Measurements from ENCODE around the gene ZFPM1.

The ZFPM1 gene

DNA sequence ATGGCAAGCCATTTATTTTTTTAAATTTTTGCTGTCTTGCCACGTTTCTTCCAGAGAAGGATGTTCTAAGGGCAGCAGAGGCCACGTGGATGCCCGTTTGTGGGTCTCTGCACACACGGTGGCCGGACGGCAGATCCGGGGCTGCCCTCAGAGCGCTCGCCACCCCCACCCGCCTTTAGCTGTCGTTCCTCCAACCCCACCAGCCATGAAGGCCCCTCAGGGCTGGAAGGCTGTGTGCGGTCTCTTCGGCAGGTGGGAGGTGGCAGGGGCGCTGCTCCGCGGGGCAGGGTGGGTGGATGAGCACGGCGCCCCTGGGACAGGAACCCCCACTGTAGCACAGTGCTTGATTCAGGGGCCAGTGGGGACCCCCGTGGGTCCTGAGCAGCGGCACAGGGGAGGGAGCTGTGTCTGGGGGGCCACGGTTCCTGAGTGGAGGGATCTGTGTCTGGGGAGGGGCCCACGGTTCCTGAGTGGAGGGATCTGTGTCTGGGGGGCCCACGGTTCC is 49.7 kb downstream of the ZFPM1 start:
- DNase-seq = no peak

DNA sequence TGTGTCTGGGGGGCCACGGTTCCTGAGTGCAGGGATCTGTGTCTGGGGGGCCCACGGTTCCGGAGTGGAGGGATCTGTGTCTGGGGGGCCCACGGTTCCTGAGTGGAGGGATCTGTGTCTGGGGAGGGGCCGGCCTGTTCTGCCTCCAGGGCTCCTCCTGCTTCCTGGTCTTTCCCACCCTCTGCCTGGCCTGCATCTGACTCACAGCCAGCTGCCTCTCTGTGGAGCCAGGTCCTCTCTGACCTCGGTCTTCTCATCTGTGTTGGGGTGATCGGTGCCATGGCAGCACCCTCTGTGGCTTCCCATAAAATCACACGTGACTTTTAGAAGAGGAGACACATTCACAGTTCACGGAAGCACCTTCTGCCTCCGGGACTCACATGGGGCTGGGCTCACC is 50.3 kb downstream of the ZFPM1 start:
- DNase-seq = no peak

DNA sequence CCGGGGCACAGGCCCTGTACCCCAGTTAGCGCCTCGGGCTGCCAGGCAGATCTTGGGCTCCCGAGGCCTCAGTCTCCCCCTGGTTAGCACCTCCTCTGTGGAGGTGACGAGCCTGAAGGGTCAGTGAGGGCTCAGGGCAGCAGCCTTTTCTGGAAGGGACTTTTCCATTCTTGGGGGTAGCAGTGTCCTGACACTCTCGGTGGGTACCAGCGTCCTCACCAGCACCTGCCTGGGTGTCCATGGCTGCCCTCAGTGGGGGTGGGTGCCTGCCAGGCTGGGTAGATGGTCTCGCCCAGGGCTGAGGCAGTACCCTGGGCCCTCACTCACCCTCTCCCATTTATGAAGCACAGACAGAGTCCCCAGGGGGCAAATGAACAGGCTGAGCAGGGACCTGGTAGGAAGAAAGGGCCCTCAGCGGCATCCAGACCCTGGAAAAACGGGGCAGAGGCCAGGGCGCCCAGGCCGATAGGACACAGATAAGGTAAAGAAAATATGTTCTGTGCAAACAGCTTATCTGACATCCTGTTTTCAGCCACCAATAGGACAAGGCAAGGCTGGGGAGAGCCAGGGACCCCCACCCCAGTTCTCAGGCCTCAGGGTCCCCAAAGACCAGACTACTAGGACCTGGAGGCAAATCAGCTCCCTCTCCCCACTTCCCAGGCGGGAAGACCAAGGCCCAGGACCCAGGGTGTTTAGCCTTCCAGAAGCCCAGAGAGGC is 50.9 kb downstream of the ZFPM1 start:
- DNase-seq = no peak

DNA sequence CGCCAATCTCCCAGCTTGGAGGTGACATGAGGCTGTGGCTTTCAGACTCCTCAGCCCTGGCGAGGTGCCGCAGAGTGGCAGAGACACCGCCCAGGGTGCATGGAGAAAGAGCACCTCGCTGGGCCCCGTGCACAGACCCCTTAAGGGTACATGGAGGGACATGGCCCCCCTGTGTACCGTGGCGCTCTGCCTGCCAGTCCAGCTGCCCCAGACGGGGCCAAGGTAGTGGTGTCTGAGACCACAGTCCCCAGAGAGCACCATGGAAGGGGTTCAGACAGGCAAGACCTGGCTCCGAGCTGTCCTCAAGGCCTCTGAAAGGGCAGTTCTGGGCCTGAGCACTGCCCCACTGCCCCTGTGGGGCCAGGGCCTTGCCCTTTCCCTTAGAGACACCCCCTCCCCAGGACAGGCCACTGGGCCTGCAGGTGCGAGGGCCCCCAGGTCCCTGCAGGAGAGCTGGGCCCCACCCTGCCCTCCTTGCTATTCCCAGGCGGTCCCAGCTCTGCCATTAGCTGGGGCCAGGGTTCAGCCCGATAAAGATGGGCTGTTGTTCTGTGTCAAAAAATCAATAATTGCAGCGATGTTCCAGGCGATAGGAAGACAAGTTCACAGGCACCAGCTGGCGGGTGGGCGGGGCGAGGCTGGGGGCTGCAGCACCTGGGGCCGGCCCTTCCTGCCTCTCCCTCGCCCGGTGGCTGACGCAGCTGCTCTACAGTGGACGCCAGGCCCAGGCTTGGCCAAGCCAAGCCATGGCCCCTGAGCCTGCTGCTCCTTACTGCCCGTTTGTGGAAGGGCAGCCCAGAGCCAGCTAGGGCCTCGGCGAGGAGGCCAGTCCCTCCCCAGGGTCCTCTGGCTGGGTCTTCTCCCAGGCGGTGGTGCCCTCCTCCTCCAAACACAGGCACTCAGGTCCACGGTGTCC is 51.7 kb downstream of the ZFPM1 start:
- peak; percentile 85 for DNase-seq

DNA sequence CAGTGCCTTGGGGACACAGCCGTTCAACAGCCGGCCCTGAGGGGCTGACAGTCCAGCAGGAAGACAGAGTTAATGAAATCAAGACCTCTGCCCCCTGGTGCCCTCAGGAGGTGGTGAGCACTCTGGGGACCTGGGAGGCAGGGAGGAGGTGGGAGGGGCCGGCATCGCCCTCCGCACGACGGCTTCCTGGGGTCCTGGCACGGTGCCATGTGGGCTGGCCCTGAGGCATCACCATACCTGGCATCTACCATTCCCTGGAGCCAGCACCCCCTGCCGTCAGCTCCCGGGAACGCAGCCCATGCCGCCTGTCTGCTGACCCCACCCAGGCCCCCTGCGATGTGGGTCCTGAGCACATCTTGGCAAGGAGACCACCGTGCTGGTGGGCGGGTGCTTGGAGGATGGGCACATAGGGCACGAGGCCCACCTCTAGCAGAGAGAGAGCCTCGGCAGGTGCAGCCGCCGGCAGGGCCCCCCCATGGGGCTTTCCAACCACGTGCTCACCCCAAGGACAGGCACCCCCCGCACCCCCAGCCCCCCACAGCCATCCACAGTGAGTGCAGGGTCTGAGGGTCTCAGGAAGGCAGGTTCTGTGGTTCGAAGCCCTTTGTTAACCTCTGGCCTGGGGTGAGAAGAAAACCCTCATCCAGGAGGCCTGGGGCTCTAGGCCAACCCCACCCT is 52.5 kb downstream of the ZFPM1 start:
- DNase-seq = no peak

DNA sequence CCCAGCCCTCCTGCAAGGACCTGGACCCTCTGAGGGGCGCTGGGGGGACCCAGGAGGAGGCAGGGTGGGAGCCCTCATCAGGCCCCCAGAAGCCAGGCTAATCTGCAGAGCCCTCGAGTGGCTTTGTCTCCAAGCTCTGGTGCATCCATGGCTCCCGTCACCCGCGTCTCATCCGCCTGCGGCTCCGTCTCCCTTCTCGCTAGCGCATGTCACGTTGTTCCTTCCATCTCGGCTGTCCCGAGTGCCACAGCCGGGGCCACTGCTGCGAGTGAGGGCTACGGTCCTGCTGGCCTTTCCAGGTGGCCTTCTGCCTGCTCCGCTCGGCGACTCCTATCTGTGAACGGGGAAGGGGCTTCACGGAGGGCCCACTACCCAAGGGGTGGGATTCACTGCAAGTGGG is 53.6 kb downstream of the ZFPM1 start:
- no peak for DNase-seq

DNA sequence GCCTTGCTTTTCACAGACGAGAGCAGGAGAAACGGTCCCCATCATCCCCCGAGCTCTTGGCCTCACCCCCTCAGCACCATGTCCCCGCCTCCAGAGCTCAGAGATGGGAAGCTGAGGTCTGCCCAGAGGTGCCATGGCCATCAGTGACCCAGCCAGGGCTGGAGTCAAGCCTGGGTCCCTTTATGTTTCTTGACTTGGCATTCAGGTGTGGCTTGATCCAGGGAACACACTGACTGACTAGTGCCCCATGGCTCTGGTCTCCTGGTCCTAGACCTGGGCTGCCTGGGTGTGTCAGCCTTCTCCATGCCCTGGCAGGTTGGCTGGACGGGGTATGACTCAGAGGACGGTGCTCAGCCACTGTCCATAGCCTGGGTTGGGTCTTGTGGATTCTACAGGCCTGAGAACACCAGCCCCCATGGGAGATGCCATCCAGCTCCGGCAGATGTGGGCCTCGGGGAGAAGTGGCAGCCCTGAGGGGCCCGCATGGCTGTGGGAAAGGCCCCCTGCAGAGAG is 54.2 kb downstream of the ZFPM1 start:
- no peak for DNase-seq

DNA sequence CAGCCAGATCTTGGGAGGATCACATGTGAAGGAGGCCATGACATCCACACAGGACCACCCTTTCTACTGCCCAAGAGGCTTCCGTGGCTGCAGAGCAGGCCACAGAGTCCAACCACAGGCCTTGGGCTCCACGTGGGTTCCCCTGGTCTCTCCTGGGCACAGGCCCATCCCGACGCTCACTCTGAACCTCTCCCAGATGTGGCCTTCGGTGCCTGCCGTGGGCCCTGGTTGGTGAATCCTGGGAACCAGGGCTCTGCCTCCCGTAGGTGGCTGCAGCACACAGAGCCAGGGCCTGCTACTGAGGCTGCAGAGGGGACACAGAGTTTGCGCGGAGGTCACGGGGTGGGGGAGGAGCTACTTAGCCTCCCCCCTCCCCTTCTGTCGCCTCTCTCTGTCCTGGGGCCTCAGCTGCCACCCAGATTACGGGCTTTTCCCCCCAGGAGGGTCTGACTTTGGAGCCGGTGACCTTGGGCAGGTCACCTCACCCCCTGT is 55.3 kb downstream of the ZFPM1 start:
- DNase-seq = no peak

DNA sequence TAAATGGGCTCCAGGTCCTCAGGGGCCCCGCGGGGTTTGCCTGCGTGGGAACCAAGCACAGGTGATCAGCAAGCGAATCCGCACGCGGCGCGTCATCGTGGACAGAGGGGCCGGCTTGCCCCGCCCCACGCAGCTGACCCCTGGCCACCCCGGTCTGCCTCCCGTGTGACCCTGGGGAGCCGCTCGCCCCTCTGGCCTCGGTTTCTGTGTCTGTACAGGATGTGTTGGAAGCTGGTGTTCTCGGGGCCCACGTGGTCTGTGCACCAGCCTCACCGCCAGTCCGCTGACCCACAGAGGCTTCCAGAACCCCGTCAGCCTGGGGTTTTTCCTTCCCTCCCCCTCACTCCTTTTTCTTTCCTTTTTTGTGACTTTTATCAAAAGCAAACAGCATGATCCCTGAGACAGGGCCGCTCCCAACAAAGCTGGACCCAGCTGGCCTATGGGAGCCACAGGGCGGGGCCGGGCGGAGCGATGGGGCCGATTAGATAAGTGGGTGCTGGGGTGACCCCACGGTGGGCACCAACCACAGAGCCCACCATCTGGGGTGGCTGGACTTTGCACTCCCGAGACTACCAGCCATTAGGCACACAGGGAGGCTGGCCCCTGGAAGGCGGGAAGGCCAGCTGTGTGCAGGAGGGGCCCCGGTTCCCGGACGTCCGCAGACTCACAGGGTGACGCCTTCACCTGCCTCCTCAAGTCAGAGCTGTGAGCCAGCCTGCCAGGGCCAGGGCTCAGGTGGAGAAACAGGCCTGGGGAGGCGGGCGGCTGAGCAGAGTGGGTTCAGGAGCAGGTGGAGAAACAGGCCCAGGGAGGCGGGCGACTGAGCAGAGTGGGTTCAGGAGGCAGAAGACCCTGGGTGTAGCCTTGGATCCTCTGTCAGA is 56.0 kb downstream of the ZFPM1 start:
- DNase-seq = no peak

DNA sequence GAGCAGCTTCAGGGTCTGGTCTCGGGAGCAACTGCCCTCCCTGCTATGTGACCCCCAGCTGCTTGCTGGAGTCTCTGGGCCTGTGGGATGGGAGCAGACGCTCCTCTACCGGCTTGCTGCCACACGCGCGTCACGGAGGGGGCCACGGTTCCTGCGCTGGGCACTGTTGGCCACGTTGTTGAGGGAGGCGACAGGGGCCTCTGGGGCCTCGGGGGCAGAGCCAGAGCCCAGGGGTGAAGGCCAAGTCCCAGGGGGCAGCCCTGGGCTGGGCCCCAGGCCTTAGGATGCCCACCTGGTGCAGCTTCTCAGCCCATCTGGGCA is 56.6 kb downstream of the ZFPM1 start:
- no peak for DNase-seq

DNA sequence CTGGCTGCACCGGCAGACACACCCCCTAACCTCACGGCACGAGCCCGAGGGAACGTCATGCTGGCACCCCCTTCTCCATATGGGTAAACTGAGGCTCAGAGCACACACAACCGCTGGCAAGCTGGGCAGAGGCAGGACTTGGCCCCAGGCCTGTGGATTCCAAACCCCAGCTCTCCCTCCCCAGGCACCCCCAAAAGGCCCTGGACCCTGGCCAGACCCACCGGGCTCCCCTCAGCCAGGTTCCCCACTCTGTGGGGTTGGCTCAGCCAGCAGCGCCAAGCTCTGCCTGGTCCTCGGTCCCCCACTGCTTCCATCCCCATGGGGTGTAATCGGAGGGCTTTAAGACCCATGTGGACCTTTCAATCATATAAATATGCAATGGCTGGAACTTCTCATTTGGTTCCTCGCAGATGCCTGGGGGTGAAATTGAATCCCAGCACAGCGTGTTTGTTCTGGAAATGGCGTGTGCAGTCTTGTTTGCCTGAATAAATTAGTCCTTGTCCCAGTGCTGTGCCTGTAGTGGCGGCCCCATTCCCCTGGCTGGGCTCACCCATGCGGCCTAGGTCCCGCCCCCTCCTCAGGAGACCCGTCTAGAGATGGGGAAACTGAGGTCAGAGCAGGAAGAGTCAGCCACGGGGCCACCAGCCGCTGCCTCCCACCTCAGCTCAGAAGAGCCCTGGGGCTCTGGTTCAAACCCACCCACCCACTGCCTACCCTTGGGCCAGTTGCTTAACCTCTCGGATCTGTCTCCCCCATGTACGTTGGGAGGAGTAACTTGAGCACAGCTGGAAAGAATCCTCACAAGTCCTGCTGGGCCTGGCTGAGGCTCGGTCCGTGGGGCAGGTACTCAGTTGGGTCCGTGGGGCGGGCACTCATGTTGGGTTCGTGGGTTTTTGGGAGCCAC is 57.3 kb downstream of the ZFPM1 start:
- peak; percentile 70 for DNase-seq

DNA sequence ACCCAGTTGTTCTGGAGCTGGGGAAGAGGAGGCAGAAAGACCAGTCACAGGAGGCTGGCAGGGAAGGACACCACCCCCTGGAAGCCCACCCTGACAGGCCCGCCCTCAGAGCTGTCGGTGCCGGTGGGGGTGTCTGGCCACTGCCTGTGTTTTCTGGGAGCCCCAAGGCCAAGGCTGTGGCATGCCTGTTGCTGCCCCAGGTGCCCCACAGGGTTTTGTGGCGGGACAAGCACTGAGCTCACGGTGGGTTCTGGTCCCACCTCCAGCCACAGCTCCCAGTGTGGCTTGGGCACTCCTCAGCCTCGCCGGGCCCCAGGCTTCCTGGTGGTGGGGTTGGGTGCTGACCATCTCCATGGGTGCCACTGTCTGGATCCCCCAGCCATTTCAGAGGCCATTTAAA is 58.0 kb downstream of the ZFPM1 start:
- DNase-seq = no peak

DNA sequence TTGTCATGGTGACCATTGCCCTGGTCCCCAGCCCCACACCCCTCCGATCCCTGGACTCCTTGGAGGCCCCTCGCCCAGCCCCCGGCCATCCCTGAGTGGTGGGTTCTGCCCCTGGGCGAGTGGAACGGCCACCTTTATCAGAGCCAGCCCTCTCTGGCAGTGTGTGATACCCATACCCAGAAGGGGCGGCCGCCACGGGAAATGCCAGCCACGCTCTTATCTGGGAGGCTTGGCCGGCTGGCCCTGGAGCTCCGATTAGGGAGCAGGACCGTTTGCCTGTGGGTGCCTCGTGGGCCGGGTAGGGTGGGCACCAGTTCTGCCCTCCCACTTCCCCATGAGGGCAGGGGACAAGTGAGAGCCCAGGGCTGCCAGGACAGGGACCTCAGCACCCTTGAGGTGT is 58.8 kb downstream of the ZFPM1 start:
- DNase-seq = no peak

DNA sequence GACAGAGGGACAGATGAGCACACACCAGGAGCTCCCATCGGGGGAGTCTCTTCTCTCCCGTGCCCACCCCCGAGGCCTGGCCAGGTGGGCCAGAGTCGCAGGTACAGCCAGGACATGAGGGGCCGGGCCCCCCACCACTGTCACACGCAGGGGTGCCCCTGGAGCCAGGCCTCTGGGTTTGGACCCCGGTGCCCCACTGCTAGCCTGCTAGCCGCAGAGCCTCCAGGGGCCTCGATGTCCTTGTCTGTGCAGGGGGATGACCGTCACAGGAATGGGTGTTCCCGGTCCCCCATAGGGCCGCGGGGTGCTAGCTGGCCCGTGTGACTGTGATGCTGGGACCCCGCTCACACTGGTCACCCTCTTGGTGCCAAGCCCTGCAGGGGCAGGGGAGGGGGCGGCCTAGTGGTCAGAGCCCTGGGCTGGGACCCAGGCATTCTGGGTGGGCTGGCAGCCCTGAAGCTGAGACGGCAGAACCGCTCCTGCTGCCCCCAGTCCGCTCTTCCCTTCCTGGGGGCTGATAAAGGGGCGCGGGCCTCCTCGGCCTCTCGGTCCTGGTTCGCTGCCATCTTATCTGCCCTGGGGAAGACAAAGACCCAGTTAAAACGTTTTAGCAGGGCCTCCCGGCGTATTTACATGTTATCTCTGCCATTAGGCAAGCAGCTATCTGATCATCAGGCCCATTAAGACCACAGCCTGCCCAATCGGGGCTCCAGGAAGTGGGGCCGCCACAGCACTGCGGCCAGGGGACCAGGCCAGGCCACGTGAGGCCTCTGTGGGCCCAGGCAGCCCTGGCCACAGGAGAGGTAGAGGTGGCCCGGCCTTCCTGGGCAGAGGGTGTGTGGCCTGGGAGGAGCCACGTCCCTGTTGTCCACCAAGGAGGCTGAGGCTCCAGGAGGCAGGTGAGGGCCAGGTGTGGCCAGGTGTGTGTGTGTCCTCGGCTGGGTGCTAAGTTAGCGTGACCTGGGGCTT is 59.9 kb downstream of the ZFPM1 start:
- no peak for DNase-seq

DNA sequence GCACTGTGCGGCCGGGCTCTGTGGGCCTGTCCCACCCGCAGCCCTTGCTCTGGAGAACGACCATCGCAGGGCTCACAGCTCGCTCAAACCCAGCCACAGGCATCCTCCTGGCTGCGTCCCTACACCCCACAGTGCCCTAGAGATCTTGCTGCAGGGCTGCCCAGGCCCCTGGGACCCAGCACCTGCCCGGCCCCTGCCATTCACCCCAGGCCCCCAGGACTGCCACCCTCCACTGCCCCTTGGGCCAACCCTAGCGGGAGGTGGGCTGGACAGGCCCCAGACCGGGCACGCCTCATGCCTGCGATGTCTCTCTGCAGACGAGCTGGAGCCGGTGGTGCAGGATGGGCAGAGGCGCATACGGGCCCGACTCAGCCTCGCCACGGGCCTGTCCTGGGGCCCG is 61.0 kb downstream of the ZFPM1 start:
- DNase-seq = no peak

DNA sequence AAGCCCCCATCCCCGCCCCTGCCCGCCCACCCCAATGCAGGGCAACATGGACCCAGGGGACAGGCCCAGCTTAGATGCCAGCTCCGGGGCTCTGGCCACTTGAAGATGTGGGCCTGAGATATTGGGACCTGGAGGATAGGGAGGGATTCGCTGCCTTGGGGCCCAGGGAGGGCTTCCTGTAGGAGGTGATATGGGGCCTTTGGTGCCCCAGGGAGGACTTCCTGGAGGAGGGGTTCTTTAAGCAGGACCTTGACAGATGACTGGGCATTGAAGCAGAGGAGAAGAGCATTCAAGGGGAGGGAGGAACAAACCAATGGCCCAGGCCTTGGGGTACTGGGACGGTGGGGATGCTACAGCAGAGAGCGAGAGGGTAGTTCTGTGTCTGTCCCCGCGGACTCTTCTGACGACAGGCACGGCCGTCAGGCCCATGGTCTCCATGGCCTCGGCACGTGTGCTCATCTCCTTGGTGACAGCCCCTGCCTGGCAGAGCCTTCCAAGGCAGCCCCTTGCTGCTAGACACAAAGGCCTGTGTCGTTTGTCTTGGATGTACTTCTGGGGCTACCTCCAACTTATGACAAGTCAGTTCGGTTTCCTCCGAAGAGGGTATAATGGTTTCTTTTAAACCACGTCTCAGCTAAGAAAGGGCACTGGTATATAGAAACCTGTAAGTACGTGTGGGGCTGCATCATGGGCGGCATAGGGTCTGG is 61.6 kb downstream of the ZFPM1 start:
- DNase-seq = no peak

DNA sequence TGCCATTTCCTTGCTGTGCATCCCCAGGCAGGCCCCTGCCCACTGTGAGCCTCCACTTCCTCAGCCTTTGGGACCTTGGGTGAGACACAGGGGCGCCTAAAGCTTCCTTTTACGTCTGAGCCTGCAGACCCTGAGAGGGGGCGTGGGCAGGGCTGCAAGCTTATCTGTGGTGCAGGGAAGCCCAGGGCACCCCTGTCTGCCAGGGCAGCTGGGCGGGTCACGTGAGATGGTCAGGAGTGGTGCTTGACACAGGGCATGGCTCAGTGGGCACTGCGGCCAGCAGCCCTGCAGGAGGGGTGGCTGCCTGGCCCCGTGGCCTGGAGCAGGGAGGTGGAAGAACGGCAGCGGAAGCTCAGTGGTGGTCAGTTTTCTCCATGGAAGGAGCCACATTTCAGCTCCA is 62.3 kb downstream of the ZFPM1 start:
- DNase-seq = no peak

DNA sequence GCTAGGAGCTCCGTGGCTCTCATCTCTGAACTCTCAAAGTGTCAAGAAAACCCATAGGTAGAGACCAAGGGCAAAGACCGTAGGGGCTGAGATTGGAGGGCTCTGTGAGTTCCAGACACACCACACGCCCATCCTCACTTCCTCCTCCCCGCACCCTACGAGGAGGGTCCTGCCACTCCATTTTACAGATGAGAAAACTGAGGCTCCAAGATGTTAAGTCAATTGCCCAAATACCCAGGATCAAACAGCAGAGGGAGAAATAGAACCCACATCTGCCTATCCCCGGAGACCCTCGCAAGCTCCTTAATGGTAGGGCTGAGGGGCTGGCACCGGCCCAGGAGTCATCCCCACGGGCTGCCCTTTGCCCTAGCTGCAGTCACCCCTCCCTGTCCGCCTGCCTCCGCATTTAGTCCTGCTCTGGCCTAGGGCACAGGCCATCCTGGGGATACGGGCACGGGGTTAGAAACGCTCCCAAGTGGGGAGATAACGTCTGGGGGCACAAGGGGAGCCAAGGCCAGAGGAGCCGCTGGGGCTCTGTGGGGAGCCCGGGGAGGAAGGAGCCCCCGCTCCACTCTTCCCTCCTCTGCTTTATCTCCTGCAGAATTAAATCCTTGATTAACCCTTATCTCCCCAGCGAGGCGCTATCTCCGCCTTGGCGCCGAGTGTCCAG is 63.0 kb downstream of the ZFPM1 start:
- DNase-seq = no peak

DNA sequence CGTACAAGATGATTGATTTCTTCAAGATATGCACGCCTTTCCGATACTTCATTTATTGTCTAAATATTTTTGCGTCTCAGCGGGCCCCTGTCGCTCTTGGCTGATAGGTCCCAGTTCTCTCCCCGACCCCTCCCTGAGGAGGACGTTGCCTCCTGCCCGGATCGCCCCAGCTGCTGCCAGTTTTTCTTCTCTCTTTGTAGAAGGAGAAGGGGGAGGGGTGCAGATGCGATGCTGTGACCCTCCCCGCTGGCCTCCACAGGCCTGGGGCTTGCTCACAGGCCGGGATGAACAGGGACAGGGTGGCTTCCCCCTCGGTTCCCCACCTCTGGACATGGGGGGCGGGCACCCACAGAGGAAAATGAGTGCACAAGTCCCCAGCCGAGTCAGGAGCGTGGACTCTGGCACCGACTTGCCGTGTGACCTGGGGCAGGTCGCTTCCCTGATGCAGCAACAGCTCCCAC is 63.6 kb downstream of the ZFPM1 start:
- no peak for DNase-seq
